H9 (cell line): ENCODE results near the gene SP3. TPM values are rescaled to one million over a fixed set of nuclear protein-coding genes. Genes with fewer than 3 reads are reported as not detected.

Source experiments
- DNase-seq: peaks from one replicate; pipeline ENCODE4 v3.0.0-alpha.2; 2017
- H2AFZ ChIP-seq: one replicate; pipeline ENCODE4 v1.6.1; 2013; ENCODE audit warnings: mild to moderate bottlenecking, low read length, control low read depth, moderate library complexity
- H2AK5ac ChIP-seq: 2 replicates; pipeline ENCODE4 v1.6.1; 2013; ENCODE audit warnings: low read length, control low read depth, mixed read lengths; ENCODE audit not compliant: insufficient read length
- H2BK120ac ChIP-seq: one replicate; pipeline ENCODE4 v1.6.1; 2013; ENCODE audit warnings: low read depth, mild to moderate bottlenecking, low read length, control low read depth, inconsistent platforms; ENCODE audit not compliant: poor library complexity, severe bottlenecking
- H2BK12ac ChIP-seq: 2 replicates; pipeline ENCODE4 v1.6.1; 2013; ENCODE audit warnings: low read length, control low read depth, mixed read lengths, low read depth; ENCODE audit not compliant: insufficient read length
- H2BK15ac ChIP-seq: 2 replicates; pipeline ENCODE4 v1.6.1; 2013; ENCODE audit warnings: low read depth, low read length, control low read depth
- H2BK20ac ChIP-seq: one replicate; pipeline ENCODE4 v1.6.1; 2013; ENCODE audit warnings: low read depth, mild to moderate bottlenecking, low read length, control low read depth, inconsistent platforms; ENCODE audit not compliant: poor library complexity, severe bottlenecking
- H2BK5ac ChIP-seq: 2 replicates; pipeline ENCODE4 v1.6.1; 2013; ENCODE audit warnings: low read length, control low read depth, mixed read lengths; ENCODE audit not compliant: insufficient read length
- H3K14ac ChIP-seq: 2 replicates; pipeline ENCODE4 v1.6.1; 2013; ENCODE audit warnings: low read length, control low read depth; ENCODE audit not compliant: insufficient read depth
- H3K18ac ChIP-seq: 2 replicates; pipeline ENCODE4 v1.6.1; 2013; ENCODE audit warnings: low read depth, mild to moderate bottlenecking, mixed read lengths, low read length, control low read depth; ENCODE audit not compliant: insufficient read length
- H3K23ac ChIP-seq: 2 replicates; pipeline ENCODE4 v1.6.1; 2013; ENCODE audit warnings: low read length, control low read depth, mixed read lengths, low read depth; ENCODE audit not compliant: insufficient read length
- H3K23me2 ChIP-seq: 2 replicates; pipeline ENCODE4 v1.6.1; 2013; ENCODE audit warnings: low read depth, mild to moderate bottlenecking, mixed read lengths, low read length, control low read depth; ENCODE audit not compliant: insufficient read length, poor library complexity, severe bottlenecking
- H3K27ac ChIP-seq: 2 replicates; pipeline ENCODE4 v1.5.1; 2013; ENCODE audit warnings: low read length, control low read depth, mixed read lengths, low read depth; ENCODE audit not compliant: insufficient read length
- H3K27me3 ChIP-seq: 2 replicates; pipeline ENCODE4 v1.6.1; 2013; ENCODE audit warnings: low read length, control low read depth, inconsistent platforms; ENCODE audit not compliant: insufficient read depth
- H3K4ac ChIP-seq: 2 replicates; pipeline ENCODE4 v1.6.1; 2013; ENCODE audit warnings: low read depth, mild to moderate bottlenecking, control low read depth, inconsistent platforms, low read length, moderate library complexity
- H3K4me1 ChIP-seq: 2 replicates; pipeline ENCODE4 v1.6.1; 2013; ENCODE audit warnings: low read length, control low read depth, inconsistent platforms; ENCODE audit not compliant: insufficient read depth
- H3K4me2 ChIP-seq: 2 replicates; pipeline ENCODE4 v1.6.1; 2013; ENCODE audit warnings: low read length, control low read depth, mixed read lengths; ENCODE audit not compliant: insufficient read length, insufficient read depth
- H3K56ac ChIP-seq: 2 replicates; pipeline ENCODE4 v1.6.1; 2013; ENCODE audit warnings: low read depth, mild to moderate bottlenecking, mixed read lengths, low read length, control low read depth; ENCODE audit not compliant: insufficient read length
- H3K79me1 ChIP-seq: 2 replicates; pipeline ENCODE4 v1.6.1; 2013; ENCODE audit warnings: low read depth, mild to moderate bottlenecking, moderate library complexity, low read length, control low read depth, inconsistent platforms; ENCODE audit not compliant: insufficient read depth, poor library complexity, severe bottlenecking
- H3K79me2 ChIP-seq: 2 replicates; pipeline ENCODE4 v1.6.1; 2013; ENCODE audit warnings: low read length, control low read depth, inconsistent platforms; ENCODE audit not compliant: insufficient read depth
- H3K9ac ChIP-seq: 2 replicates; pipeline ENCODE4 v1.6.1; 2013; ENCODE audit warnings: low read length, control low read depth, mixed read lengths; ENCODE audit not compliant: insufficient read length; ENCODE audit errors: extremely low read depth
- H3K9me3 ChIP-seq: one replicate; pipeline ENCODE4 v1.6.1; 2013; ENCODE audit warnings: low read depth, low read length, inconsistent platforms; ENCODE audit not compliant: control insufficient read depth
- H3T11ph ChIP-seq: one replicate; pipeline ENCODE4 v1.6.1; 2013; ENCODE audit warnings: mild to moderate bottlenecking, low read length, control low read depth, inconsistent platforms
- H4K20me1 ChIP-seq: one replicate; pipeline ENCODE4 v1.6.1; 2013; ENCODE audit not compliant: control insufficient read depth, insufficient read length, insufficient read depth
- H4K5ac ChIP-seq: 2 replicates; pipeline ENCODE4 v1.6.1; 2013; ENCODE audit warnings: low read depth, mild to moderate bottlenecking, mixed read lengths, low read length, control low read depth; ENCODE audit not compliant: insufficient read length
- H4K8ac ChIP-seq: replicated peaks from 2 replicates; pipeline ENCODE4 v1.6.1; 2013; ENCODE audit warnings: low read length, control low read depth, mixed read lengths, low read depth; ENCODE audit not compliant: insufficient read length
- H4K91ac ChIP-seq: 2 replicates; pipeline ENCODE4 v1.6.1; 2013; ENCODE audit warnings: low read depth, mild to moderate bottlenecking, moderate library complexity, mixed read lengths, low read length, control low read depth; ENCODE audit not compliant: insufficient read length
- H3K27ac Mint-ChIP-seq, 3 experiments: 2 replicates in 2 of 3; 3 replicates in 1 of 3; pipeline ENCODE4 v1.8.0; 2020 to 2021; ENCODE audit warnings: mixed read lengths in 3 of 3, mild to moderate bottlenecking in 1 of 3, moderate library complexity in 1 of 3
- H3K27me3 Mint-ChIP-seq: 2 replicates; pipeline ENCODE4 v1.8.0; 2021; ENCODE audit warnings: low read depth, mild to moderate bottlenecking, moderate library complexity, mixed read lengths
- H3K36me3 Mint-ChIP-seq, 3 experiments: 2 replicates in 2 of 3; 3 replicates in 1 of 3; pipeline ENCODE4 v1.8.0; 2020 to 2021; ENCODE audit warnings: low read depth in 3 of 3, mixed read lengths in 3 of 3; ENCODE audit not compliant: insufficient read depth in 1 of 3
- H3K4me1 Mint-ChIP-seq, 2 experiments: 2 replicates each; pipeline ENCODE4 v1.8.0; 2020; ENCODE audit warnings: mixed read lengths in 2 of 2
- H3K4me3 Mint-ChIP-seq, 2 experiments: 2 replicates in 1 of 2; 3 replicates in 1 of 2; pipeline ENCODE4 v1.8.0; 2020 to 2021; ENCODE audit warnings: mild to moderate bottlenecking in 2 of 2, mixed read lengths in 2 of 2, moderate library complexity in 1 of 2
- H3K9me3 Mint-ChIP-seq, 2 experiments: 2 replicates in 1 of 2; 3 replicates in 1 of 2; pipeline ENCODE4 v1.8.0; 2020; ENCODE audit warnings: mild to moderate bottlenecking in 2 of 2, mixed read lengths in 2 of 2, moderate library complexity in 1 of 2
- WGBS: extraction: QIAGEN DNeasy Blood & Tissue Kit; methylation state at CpG from one replicate; pipeline ENCODE4 v1.1.7; 2013; ENCODE audit warnings: missing lambda C conversion rate, low lambda C conversion rate, mixed read lengths; ENCODE audit not compliant: insufficient read length; ENCODE audit errors: extremely low coverage; 5-methylcytosine and 5-hydroxymethylcytosine counted together
- total RNA-seq: library from RNA; stranded (reverse); gene quantifications from 2 replicates; pipeline ENCODE4 v1.2.1, GENCODE V29; 2021
- TF ChIP-seq, protein P1 (sequence below): fragments of 200-600 bp; sonication (generic); conservative IDR thresholded peaks from 3 replicates; pipeline ENCODE4 v1.8.0; 2021; ENCODE audit warnings: antibody characterized with exemption, mild to moderate bottlenecking

SP3 gene
- total RNA-seq, 1 experiment from 2014 or later = 86.3 TPM

DNA sequence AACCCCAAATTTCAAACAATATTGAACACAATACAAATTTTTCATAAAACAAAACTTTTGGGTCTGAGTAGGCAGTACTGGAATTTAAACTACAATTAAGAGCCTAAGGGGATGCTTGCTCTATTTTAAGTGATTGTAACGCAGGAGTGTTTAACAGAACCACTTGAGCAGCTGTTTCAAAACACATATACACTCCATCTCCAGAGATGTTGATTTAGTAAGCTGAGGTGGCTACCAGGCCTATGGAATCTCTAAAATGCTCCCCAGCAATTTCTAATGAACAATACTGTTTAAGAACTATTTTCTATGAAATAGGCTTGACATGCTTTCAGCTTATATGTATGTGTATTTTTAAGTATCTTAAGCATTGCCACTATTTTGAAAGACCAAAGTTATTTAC, 58.5 kb downstream of the SP3 start:
- WGBS = no CpG with 5 or more reads among the region's 1 CpG
- peaks cover 28 to 68% (median 62%) of the 10 kb centered on the region in 3 experiments; a peak in 6 of 7 replicates for H3K36me3 Mint-ChIP-seq
- DNase-seq = no peak

More for the DNA sequence above, 58.5 kb downstream of the SP3 start:
- Histone ChIP-seq H2BK20ac (no peak overlapping the region), H3K56ac (no peak overlapping the region), H3T11ph (no peak overlapping the region), H4K8ac (no peak overlapping the region), H2BK120ac (no peak overlapping the region), H2BK12ac (no peak overlapping the region), H3K18ac (no peak overlapping the region), H2AK5ac (no peak overlapping the region), H4K5ac (no peak overlapping the region), H3K14ac (no peak overlapping the region), H3K9me3 (no peaks in the 10 kb centered on the region), H3K9ac (no peak overlapping the region), H3K23me2 (no peaks in the 10 kb centered on the region), H2AFZ (no peak overlapping the region), H4K91ac (no peak overlapping the region), H3K4me1 (no peaks in the 10 kb centered on the region), H3K27ac (no peak overlapping the region), H3K23ac (no peak overlapping the region), H2BK15ac (no peak overlapping the region), H4K20me1 (no peaks in the 10 kb centered on the region), H3K79me2 (no peaks in the 10 kb centered on the region), H3K4me2 (no peak overlapping the region), H3K79me1 (no peaks in the 10 kb centered on the region), H2BK5ac (no peak overlapping the region), H3K27me3 (no peaks in the 10 kb centered on the region), H3K4ac (no peak overlapping the region)
- Mint-ChIP-seq H3K4me3 (no peak overlapping the region), H3K4me1 (no peaks in the 10 kb centered on the region), H3K27ac (no peak overlapping the region), H3K9me3 (no peaks in the 10 kb centered on the region), H3K27me3 (no peaks in the 10 kb centered on the region)
- TF ChIP-seq, protein P1, sequence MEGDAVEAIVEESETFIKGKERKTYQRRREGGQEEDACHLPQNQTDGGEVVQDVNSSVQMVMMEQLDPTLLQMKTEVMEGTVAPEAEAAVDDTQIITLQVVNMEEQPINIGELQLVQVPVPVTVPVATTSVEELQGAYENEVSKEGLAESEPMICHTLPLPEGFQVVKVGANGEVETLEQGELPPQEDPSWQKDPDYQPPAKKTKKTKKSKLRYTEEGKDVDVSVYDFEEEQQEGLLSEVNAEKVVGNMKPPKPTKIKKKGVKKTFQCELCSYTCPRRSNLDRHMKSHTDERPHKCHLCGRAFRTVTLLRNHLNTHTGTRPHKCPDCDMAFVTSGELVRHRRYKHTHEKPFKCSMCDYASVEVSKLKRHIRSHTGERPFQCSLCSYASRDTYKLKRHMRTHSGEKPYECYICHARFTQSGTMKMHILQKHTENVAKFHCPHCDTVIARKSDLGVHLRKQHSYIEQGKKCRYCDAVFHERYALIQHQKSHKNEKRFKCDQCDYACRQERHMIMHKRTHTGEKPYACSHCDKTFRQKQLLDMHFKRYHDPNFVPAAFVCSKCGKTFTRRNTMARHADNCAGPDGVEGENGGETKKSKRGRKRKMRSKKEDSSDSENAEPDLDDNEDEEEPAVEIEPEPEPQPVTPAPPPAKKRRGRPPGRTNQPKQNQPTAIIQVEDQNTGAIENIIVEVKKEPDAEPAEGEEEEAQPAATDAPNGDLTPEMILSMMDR = no peak
